ENCODE measurements around the gene DIPK1A.

DNA sequence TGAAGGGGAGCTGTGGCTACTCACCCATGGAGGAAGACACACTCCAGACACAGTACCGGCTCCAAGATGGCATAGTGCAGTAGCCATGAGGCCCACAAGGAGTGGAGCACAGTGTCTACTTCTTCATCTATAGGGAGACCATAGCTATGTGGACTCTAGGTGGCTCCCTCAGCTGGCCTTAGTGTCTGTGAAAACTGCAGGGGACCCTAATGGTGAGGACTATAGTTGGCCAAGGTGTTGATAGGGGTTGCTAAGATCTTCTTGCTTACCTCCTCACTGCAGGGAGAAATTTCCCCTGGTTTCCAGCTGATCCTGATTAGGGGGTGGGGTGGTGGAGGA lies 58.9 kb downstream of the DIPK1A start:
- TF ChIP-seq CTCF (IDR thresholded peaks at IDR 0.05): no peak
- TF ChIP-seq POLR2A (IDR thresholded peaks at IDR 0.05): no peak

Measured in adrenal gland (tissue), 5 donors.